ENCODE data around the gene TAMALIN.

TAMALIN gene

GRCh38 chr12:52054833-52055730 lies 48.3 kb downstream of the TAMALIN start:
- H3K36me3 ChIP-seq, result peaks cover 25% of the 10 kb centered on the region
- TF ChIP-seq CTCF (IDR thresholded peaks at IDR 0.05; ENCODE audit: low read depth, low read length), result no peak
- no peak overlapping the region for H3K4me3 ChIP-seq (ENCODE audit: low read depth, low read length)
- DNase-seq, result no peak
- peaks cover 20% of the 10 kb centered on the region for H3K4me1 ChIP-seq
- no peaks in the 10 kb centered on the region for H3K27me3 ChIP-seq
- no peaks in the 10 kb centered on the region for H3K9me3 ChIP-seq

- no peaks in the 10 kb centered on the region for H3K27me3 ChIP-seq
- no peak for DNase-seq
- H3K36me3 ChIP-seq, result peaks cover 25% of the 10 kb centered on the region
- no peak for TF ChIP-seq CTCF (IDR thresholded peaks at IDR 0.05; ENCODE audit: low read depth, low read length)
- no peaks in the 10 kb centered on the region for H3K9me3 ChIP-seq
- peaks cover 20% of the 10 kb centered on the region for H3K4me1 ChIP-seq
- no peak overlapping the region for H3K4me3 ChIP-seq (ENCODE audit: low read depth, low read length)
Measured at GRCh38 chr12:52055731-52056711, 49.3 kb downstream of the TAMALIN start.

GRCh38 chr12:52056801-52057637 lies 50.3 kb downstream of the TAMALIN start:
- H3K4me3 ChIP-seq (ENCODE audit: low read depth, low read length), result no peak overlapping the region
- H3K9me3 ChIP-seq, result no peaks in the 10 kb centered on the region
- no peak for DNase-seq
- H3K4me1 ChIP-seq, result peaks cover 14% of the 10 kb centered on the region
- no peaks in the 10 kb centered on the region for H3K27me3 ChIP-seq
- no peak for TF ChIP-seq CTCF (IDR thresholded peaks at IDR 0.05; ENCODE audit: low read depth, low read length)
- peaks cover 25% of the 10 kb centered on the region for H3K36me3 ChIP-seq

GRCh38 chr12:52057638-52058576 lies 51.2 kb downstream of the TAMALIN start:
- DNase-seq, result no peak
- Histone ChIP-seq H3K27me3 (no peaks in the 10 kb centered on the region), H3K36me3 (peaks cover 25% of the 10 kb centered on the region), H3K4me3 (ENCODE audit: low read depth, low read length) (no peak overlapping the region), H3K9me3 (no peaks in the 10 kb centered on the region), H3K4me1 (peaks cover 14% of the 10 kb centered on the region)
- no peak for TF ChIP-seq CTCF (IDR thresholded peaks at IDR 0.05; ENCODE audit: low read depth, low read length)

All from BE2C (cell line).